GM19043 (cell line): Measurements from ENCODE around the gene PAFAH2.
A peak's percentile ranks its signal among the peaks of the same experiment; 100 is the strongest.

Source experiments
- ATAC-seq: cut with Tn5 transposase; IDR thresholded peaks from one replicate; pipeline ENCODE4 v1.9.1; 2021; ENCODE audit warnings: low read depth; ENCODE audit not compliant: unreplicated experiment

The PAFAH2 gene

GRCh38 chr1:25997828-25998761 is at the start of gene PAFAH2:
Gene PAFAH2, minus strand, starts transcription at chr1:25998063. Its CDS starts 7,247 bp downstream, at chr1:25990816.
- peak; percentile 97 for ATAC-seq

GRCh38 chr1:26047278-26047874 is 49.5 kb upstream of the PAFAH2 start:
- ATAC-seq = no peak

DNA sequence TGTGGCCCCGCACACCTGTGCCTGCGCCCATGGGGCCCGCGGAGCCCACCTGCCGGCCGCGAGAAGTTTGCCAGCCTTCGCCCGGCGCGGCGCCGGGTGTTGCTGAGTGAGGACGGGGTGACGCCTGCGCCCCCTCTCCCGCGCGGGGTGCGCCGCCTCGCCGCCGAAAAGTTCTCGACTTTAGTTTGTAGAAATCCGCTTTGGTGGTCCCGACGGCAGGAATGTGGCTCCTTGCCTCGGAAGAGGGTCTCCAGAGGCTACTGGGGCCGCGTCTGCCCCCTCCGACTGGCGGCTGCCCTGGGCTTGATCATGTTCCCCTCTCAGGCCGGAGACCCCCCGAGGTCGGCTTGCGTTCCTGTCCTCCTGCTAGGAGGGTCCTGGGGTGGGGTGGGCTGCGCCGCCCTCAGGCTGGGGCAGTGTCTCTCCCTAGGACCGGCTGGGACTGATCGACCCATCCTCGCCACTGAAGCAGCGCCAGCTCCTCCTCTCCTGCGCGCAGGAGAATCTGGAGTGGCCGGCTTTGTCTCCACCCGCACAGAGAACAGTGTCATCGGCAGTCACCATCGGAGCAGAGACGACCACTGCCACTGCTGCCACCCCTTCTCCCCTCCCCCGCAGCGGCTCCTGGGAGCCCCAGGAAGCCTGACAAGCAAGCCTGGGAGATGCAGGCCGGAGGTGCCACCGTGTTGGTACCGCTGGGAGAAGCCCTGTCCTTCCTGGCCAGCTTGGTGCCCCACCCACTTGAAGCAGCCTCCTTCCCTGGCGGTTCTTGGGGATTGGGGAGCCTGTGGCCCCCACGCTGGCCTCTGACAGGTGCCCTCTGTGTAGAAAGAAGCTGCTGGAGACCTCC is 48.6 kb upstream of the PAFAH2 start:
- ATAC-seq = no peak

GRCh38 chr1:26045722-26046245 is 47.9 kb upstream of the PAFAH2 start, which contains the start of gene SLC30A2:
Gene SLC30A2, minus strand, starts transcription at chr1:26046118. Its CDS starts 222 bp downstream, at chr1:26045896.
- no peak for ATAC-seq

GRCh38 chr1:26044971-26045721 is 47.3 kb upstream of the PAFAH2 start:
- no peak for ATAC-seq

DNA sequence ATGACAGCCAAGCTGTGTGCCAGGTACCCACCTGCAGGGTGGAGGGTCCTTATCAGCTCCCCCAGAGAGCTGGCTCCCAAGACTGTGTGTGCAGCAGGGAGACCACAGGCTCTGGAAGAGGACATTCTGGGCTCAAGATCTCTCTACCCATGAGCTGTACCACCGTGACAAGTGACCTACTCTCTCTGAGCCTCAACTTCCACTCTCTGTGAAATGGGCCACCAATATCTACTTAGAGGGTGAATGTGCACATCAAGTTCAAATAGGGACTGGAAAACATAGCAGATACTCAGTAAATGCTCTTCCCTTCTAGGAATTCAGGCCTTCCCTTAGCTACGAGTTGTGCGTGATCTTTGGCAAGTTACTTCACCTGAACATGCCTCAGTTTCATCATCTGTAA is 46.6 kb upstream of the PAFAH2 start:
- ATAC-seq = no peak

DNA sequence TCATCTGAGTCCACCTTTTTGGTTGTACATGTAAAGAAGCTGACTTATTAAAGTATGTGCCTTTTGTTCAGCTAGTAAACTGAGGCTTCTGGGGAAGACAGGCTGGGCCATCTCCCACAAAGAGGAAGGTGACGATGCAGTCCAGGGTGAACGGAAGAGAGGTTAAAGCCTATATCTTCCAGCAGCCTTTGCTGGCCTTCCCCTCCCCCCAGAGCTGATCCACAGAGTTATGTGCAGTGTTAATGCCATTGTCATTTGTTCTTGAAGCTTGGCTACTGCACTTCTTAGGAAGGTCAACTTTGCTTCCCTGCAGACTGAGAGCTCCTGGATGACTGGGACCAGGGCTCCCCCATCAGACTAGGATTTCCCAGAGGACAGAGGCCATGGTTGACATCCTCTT is 45.9 kb upstream of the PAFAH2 start:
- no peak for ATAC-seq

- no peak for ATAC-seq
Observed at GRCh38 chr1:26041978-26042377, 44.1 kb upstream of the PAFAH2 start.

DNA sequence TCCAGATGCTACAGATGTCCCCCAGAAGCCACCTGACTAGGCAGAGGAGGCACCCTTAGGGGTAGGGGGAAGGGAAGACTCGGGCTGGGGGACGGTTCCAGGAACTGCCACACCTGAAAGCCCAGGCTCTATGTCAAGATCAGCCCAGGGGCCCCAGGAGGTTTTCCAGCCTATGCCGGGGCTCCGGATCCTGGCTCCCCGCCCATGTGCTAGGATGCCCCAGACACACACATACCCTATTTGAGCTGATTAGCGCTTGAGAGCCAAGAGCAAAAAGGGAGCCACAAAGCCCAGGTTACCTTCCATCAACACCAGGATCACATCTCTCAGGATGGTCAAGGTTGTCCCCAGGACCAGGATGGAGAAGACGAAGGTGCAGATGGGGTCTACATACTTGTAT is 43.5 kb upstream of the PAFAH2 start:
- ATAC-seq = no peak

DNA sequence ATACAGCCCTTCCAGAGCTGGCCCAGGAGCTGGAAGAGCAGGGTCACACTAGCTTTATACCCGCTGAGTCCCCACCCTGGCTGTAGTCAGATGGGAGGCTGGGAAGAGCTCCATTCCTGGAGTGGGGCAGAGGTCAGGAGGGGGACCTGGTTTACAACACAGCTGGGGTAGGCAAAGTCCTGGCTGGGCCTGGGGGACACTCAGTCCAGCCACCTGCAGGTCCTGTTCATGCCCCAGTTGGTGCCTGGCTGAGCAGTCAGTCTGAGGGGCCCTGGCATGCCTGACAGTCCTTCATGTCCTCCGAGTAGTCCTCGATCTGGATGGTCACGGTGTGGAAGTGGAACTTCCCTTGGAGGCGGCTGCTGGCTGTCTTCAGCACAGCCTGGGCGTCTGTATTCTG is 41.0 kb upstream of the PAFAH2 start:
- ATAC-seq = no peak

GRCh38 chr1:26038477-26038876 is 40.6 kb upstream of the PAFAH2 start:
- ATAC-seq = no peak

DNA sequence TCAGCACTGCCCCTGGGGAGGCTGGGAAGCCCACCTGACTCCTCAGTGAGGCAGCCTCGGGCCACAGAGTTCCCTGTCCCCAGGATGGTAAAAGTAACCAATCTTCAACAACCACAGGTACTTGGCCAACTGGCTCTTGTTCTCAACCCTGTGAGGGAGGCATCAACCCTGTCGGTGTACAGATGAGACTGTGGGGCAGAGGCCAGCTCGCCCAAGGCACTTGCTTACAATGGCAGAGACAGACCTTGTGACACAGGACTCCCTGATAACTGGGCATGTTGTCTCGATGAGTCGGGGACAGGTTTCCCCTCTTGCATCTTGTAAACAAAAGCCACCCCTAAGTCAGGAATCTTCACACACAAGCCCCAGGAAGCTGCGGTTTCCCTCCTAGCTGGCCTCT is 40.0 kb upstream of the PAFAH2 start:
- ATAC-seq = no peak

GRCh38 chr1:26036756-26037281 is 39.0 kb upstream of the PAFAH2 start:
- no peak for ATAC-seq

DNA sequence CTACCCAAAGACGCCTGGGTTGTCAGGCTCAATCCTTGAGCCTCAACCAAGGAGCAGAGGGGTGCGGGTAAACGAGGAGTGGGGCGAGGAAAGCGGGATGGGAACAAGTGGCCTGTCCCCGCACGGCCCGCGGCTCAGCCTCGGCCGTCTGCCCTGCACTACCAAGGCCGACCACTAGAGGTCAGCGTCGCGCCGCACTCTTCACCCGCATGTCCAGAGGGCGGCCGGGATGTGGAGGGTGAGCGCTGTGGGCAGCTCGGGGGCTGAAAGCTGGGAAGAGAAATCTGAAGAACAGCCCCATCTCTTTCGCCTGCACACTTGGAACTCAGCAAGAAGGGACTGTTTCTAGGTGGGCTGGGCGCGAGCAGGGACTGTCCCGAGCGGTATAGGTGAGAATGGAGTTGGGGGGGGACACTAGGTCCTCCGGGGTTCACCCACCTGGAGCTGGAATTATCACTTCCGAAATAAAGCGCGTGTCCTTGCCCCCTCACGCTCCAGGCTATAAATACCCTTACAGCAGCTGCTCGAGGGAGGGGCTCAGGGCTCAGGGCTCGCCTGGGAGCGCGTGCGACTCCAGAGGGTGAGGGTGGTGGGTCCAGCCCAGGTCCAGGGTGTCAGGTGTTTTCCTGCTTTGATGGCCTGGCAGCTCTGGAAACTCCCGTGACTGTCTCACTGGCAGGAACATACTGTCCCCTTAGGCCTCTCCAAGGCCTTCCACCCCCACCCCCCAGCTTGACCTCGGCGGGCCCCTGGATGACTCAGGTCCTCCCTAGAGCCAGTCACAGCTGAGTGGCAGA is 38.3 kb upstream of the PAFAH2 start:
- ATAC-seq = peak; percentile 59

- peak; percentile 90 for ATAC-seq
Observed at GRCh38 chr1:26035203-26035958, 37.5 kb upstream of the PAFAH2 start.

GRCh38 chr1:26034504-26035202 is 36.8 kb upstream of the PAFAH2 start:
- ATAC-seq = no peak

DNA sequence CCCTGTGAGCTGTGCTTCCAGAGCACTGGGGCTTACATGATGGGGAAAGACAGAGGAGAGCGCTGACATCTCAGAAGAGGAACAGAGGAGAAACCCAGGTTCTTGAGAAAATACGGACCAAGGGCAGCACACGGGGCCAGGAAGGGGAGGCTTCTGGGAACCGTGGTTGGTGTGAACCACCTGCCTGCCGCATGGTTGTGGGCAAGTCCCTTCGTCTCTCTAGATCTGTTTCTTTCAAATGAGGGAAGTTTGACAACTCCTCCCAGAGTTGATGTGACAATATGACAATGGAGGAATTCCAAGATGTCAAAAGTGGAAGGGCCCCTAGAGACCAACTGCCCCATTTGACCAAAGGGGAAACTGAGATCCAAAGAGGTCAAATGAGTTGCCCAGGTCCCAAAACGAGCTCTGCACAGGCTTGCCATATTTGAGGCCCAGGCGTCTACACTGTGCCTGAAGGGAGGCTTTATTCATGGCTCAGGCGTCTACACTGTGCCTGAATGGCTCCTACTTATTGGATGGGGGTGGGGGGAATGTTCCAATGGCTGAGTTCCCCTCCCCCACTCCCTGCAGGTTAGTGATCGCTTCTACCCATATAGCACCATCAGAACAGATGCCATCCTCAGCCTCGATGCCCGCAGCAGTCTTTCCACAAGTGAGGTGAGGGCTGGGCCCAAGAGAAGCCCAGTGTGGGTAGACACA is 34.9 kb upstream of the PAFAH2 start:
- ATAC-seq = no peak
